ENCODE results near the gene LYG1. TPM values are rescaled to one million over a fixed set of nuclear protein-coding genes. Genes with fewer than 3 reads are reported as not detected.

The LYG1 gene
- polyA plus RNA-seq, 1 of the 3 experiments (the other 2 are of a cell fraction): 1.2 TPM

DNA sequence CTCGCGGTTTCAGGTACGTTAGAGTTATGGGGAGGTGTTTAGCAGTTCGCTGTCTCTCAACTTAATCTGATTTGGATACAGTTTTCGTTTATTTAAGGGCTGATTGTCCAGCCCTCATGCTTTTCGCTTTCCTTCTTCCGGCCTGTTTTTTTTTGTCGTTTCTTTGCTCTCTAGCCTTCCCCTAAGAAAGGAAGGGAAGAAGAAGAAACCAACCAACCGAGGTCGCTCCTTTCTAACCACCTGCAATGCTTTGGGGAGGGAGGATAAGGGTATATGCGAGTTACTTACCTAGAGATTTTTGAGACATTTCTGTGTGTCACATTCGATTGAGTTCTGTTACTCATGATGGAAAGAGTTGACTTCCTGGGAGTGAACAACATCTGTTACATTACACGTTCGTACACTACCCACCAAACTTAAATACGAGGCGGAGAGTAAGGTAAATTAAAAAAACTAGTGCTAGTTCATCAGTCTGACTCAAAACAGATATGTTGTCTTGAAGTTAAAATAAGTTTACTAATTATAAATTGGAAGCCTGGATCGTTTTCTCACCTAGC is 37.1 kb upstream of the LYG1 start:
- 2% methylated on average over 17 of the region's 17 CpGs for whole genome bisulfite sequencing (ENCODE audit: low lambda C conversion rate)
- peak overlapping the region; percentile 81 to 96 for H3K4me3 ChIP-seq (ENCODE audit: low read depth in 2 of 2, low read length in 1 of 2)
- DNase-seq: peak; percentile 18
- peak overlapping the region; percentile 99 for H2AFZ ChIP-seq (ENCODE audit: low read depth)
- H3K9ac ChIP-seq: peak overlapping the region; percentile 75
- POLR2A ChIA-PET: interaction anchor here (1.4 to 2.2 kb wide), 3 partner anchors 61 to 183 kb away, joined by 7 to 8 read pairs (median 7); partner anchors contain the start of genes LIPT1, REV1 and TSGA10
- H3K27me3 ChIP-seq (ENCODE audit: insufficient read depth): no peaks in the 10 kb centered on the region
- H3K36me3 ChIP-seq (replicated peaks in 1 of 2; ENCODE audit: control insufficient read depth in 1 of 2, insufficient read depth in 2 of 2, low read length in 1 of 2): no peaks in the 10 kb centered on the region
- peaks cover 10% of the 10 kb centered on the region for H3F3A ChIP-seq (replicated peaks; ENCODE audit: insufficient read depth)
- H3K4me2 ChIP-seq: peak overlapping the region; percentile 98
- H3K79me2 ChIP-seq (ENCODE audit: insufficient read depth): peaks cover 88% of the 10 kb centered on the region
- TF ChIP-seq, protein P1, sequence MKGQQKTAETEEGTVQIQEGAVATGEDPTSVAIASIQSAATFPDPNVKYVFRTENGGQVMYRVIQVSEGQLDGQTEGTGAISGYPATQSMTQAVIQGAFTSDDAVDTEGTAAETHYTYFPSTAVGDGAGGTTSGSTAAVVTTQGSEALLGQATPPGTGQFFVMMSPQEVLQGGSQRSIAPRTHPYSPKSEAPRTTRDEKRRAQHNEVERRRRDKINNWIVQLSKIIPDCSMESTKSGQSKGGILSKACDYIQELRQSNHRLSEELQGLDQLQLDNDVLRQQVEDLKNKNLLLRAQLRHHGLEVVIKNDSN (IDR thresholded peaks at IDR 0.05; ENCODE audit: borderline replicate concordance, low read depth): no peak
- TF ChIP-seq CHD2 (IDR thresholded peaks at IDR 0.05; ENCODE audit: low read length, partially characterized antibody) (no peak), RXRA (IDR thresholded peaks at IDR 0.05; ENCODE audit: borderline replicate concordance, low read depth) (no peak), MXI1 (IDR thresholded peaks at IDR 0.05; ENCODE audit: low read depth, low read length) (peak; percentile 33; the same call in 1 of the 2 replicates), SMC3 (IDR thresholded peaks at IDR 0.05; ENCODE audit: low read depth, low read length) (no peak)
- TF ChIP-seq, protein P2, sequence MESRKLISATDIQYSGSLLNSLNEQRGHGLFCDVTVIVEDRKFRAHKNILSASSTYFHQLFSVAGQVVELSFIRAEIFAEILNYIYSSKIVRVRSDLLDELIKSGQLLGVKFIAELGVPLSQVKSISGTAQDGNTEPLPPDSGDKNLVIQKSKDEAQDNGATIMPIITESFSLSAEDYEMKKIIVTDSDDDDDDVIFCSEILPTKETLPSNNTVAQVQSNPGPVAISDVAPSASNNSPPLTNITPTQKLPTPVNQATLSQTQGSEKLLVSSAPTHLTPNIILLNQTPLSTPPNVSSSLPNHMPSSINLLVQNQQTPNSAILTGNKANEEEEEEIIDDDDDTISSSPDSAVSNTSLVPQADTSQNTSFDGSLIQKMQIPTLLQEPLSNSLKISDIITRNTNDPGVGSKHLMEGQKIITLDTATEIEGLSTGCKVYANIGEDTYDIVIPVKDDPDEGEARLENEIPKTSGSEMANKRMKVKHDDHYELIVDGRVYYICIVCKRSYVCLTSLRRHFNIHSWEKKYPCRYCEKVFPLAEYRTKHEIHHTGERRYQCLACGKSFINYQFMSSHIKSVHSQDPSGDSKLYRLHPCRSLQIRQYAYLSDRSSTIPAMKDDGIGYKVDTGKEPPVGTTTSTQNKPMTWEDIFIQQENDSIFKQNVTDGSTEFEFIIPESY (IDR thresholded peaks at IDR 0.05; ENCODE audit: borderline replicate concordance, low read depth): no peak
- TF ChIP-seq, protein P3, sequence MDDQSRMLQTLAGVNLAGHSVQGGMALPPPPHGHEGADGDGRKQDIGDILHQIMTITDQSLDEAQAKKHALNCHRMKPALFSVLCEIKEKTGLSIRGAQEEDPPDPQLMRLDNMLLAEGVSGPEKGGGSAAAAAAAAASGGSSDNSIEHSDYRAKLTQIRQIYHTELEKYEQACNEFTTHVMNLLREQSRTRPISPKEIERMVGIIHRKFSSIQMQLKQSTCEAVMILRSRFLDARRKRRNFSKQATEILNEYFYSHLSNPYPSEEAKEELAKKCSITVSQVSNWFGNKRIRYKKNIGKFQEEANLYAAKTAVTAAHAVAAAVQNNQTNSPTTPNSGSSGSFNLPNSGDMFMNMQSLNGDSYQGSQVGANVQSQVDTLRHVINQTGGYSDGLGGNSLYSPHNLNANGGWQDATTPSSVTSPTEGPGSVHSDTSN (IDR thresholded peaks at IDR 0.05): 0 out of 2 replicates have a peak, but pooled peaks have one; percentile 32
- peaks cover 0 to 6% of the 10 kb centered on the region in 2 experiments; a peak in 2 of 4 replicates for H3K4me1 ChIP-seq (ENCODE audit: control insufficient read depth in 1 of 2, insufficient read depth in 2 of 2, low read depth in 1 of 2, low read length in 1 of 2)
- no peaks in the 10 kb centered on the region for H3K9me3 ChIP-seq
- CTCF ChIA-PET: interaction anchor here (0.7 to 4.1 kb wide), 11 partner anchors 10 to 152 kb away, joined by 3 to 24 read pairs (median 8); partner anchors contain the start of gene REV1
- peaks cover 30% of the 10 kb centered on the region for H4K20me1 ChIP-seq (ENCODE audit: insufficient read depth)
- H3K9me2 ChIP-seq: no peaks in the 10 kb centered on the region
- peak overlapping the region; percentile 74 to 82 for H3K27ac ChIP-seq (ENCODE audit: low read depth in 2 of 2, low read length in 1 of 2)

DNA sequence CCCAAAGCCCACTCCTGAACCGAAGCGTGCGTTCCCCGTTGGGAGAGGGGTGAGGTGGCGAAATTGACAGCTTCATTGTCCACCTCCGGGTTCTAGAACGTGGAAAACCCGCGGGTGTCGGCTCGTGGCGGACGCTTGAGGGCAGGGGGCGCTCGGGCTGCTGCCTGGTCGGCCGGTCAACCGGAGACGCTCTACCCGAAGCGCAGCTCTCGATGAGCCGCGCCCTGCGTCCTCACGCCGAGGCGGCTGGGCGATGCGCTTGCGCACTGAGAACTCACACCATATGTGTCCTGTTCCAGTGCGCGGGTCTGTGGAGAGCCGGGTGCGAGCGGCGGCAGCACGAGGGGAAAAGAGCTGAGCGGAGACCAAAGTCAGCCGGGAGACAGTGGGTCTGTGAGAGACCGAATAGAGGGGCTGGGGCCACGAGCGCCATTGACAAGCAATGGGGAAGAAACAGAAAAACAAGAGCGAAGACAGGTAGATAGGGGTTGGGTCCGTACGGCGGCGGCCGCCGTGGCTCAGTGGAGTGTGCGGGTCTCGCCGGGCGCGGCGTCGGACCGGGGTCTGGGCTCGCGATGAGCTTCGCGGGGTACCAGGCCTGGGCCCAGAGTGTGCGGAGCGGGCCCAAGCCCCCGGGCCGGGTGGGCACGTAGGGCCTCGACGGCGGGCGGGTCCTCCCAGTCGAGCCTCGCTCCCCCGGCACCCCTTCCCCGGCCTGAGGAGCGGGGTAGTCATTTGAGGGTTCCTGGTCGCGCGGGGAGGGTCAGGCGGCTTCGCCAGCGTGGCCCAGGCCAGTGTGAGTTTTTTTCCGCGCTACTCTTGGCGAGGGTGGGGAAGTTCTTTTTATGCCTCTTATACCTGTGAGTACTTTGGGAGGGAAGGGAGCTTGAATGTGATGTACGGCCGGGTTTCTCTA is 36.4 kb upstream of the LYG1 start, which contains the start of gene EIF5B:
TSS of gene EIF5B (plus strand) at position 277 of the 916 bp plus-strand sequence. CDS start at position 443, 166 bp downstream.
- peaks cover 27% of the 10 kb centered on the region for H4K20me1 ChIP-seq (ENCODE audit: insufficient read depth)
- peaks cover 0 to 6% of the 10 kb centered on the region in 2 experiments; a peak in 2 of 4 replicates for H3K4me1 ChIP-seq (ENCODE audit: control insufficient read depth in 1 of 2, insufficient read depth in 2 of 2, low read depth in 1 of 2, low read length in 1 of 2)
- peak within 1 kb of the TSS; percentile 82 to 91 for H3K27ac ChIP-seq (ENCODE audit: low read depth in 2 of 2, low read length in 1 of 2)
- H3K9ac ChIP-seq: peak within 1 kb of the TSS; percentile 77
- H3K9me3 ChIP-seq: no peaks in the 10 kb centered on the region
- under 1% methylated on average over 34 of the region's 87 CpGs for WGBS (ENCODE audit: low lambda C conversion rate)
- H3K79me2 ChIP-seq (ENCODE audit: insufficient read depth): peaks cover 88% of the 10 kb centered on the region
- DNase-seq: peak; percentile 94
- peak within 1 kb of the TSS; percentile 81 to 96 for H3K4me3 ChIP-seq (ENCODE audit: low read depth in 2 of 2, low read length in 1 of 2)
- CTCF ChIA-PET: interaction anchor here (0.6 to 4.1 kb wide), 33 partner anchors 10 to 1047 kb away, joined by 3 to 25 read pairs (median 4); partner anchors contain the start of genes LIPT1, MITD1, MRPL30 and REV1
- peak within 1 kb of the TSS; percentile 98 for H3K4me2 ChIP-seq
- H2AFZ ChIP-seq (ENCODE audit: low read depth): peak within 1 kb of the TSS; percentile 99
- no peaks in the 10 kb centered on the region for H3K9me2 ChIP-seq
- POLR2A ChIA-PET: interaction anchor here (1.2 to 2.2 kb wide), 5 partner anchors 62 to 196 kb away, joined by 3 to 8 read pairs (median 7); partner anchors contain the start of genes C2orf15, LIPT1, REV1 and TSGA10
- H3K36me3 ChIP-seq (replicated peaks in 1 of 2; ENCODE audit: control insufficient read depth in 1 of 2, insufficient read depth in 2 of 2, low read length in 1 of 2): peaks cover 3 to 7% of the 10 kb centered on the region in 2 experiments
- peaks cover 15% of the 10 kb centered on the region for H3F3A ChIP-seq (replicated peaks; ENCODE audit: insufficient read depth)
- H3K27me3 ChIP-seq (ENCODE audit: insufficient read depth): no peaks in the 10 kb centered on the region
- TF ChIP-seq ELF1 (IDR thresholded peaks at IDR 0.05): peak; percentile 37; the same call in 1 of the 2 replicates
- no peak for TF ChIP-seq JUND (IDR thresholded peaks at IDR 0.05)
- TF ChIP-seq, protein P4, sequence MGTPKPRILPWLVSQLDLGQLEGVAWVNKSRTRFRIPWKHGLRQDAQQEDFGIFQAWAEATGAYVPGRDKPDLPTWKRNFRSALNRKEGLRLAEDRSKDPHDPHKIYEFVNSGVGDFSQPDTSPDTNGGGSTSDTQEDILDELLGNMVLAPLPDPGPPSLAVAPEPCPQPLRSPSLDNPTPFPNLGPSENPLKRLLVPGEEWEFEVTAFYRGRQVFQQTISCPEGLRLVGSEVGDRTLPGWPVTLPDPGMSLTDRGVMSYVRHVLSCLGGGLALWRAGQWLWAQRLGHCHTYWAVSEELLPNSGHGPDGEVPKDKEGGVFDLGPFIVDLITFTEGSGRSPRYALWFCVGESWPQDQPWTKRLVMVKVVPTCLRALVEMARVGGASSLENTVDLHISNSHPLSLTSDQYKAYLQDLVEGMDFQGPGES (IDR thresholded peaks at IDR 0.05; ENCODE audit: low read depth, low read length): no peak
- TF ChIP-seq, protein P2 (IDR thresholded peaks at IDR 0.05; ENCODE audit: borderline replicate concordance, low read depth): peak; percentile 86; the same call in 1 of the 2 replicates
- TF ChIP-seq TAF1 (IDR thresholded peaks at IDR 0.05; ENCODE audit: borderline replicate concordance, low read depth, low read length): peak; percentile 86
- peak; percentile 32; the same call in 1 of the 2 replicates for TF ChIP-seq SMC3 (IDR thresholded peaks at IDR 0.05; ENCODE audit: low read depth, low read length)
- TF ChIP-seq MXI1 (IDR thresholded peaks at IDR 0.05; ENCODE audit: low read depth, low read length): peak; percentile 95
- peak; percentile 89 for TF ChIP-seq POLR2AphosphoS5 (IDR thresholded peaks at IDR 0.05; ENCODE audit: low read depth, low read length)
- TF ChIP-seq TCF12 (IDR thresholded peaks at IDR 0.05): peak; percentile 37; the same call in 1 of the 2 replicates
- TF ChIP-seq FOXM1 (IDR thresholded peaks at IDR 0.05; ENCODE audit: low read depth): no peak

All from SK-N-SH (cell line).